Heart left ventricle (tissue), 16 donors: ENCODE data around the gene VAV1. TPM values are rescaled to one million over a fixed set of nuclear protein-coding genes. Genes with fewer than 3 reads are reported as not detected.

Experiments used
- ATAC-seq, 4 donors: fragments of 200-7000 bp; cut with Tn5 transposase; one replicate each; pipeline ENCODE4 v1.9.1; 2020 to 2022; ENCODE audit warnings: moderate library complexity in 4 of 4, mild to moderate bottlenecking in 3 of 4, moderate number of reproducible peaks in 1 of 4
- DNase-seq, 5 donors: peaks; one replicate each; pipeline ENCODE4 v3.0.0-alpha.2; 2020
- H3K27ac ChIP-seq, 12 donors: fragments of 200-600 bp; sonication (generic) in 4 of 12; one replicate each; pipeline versions ENCODE4 v1.5.0 to v1.8.0; 2016 to 2022; ENCODE audit warnings: mild to moderate bottlenecking in 2 of 12
- H3K27me3 ChIP-seq, 9 donors: fragments of 200-600 bp; sonication (generic) in 2 of 9; one replicate each; pipeline versions ENCODE4 v1.5.1 to v1.8.0; 2016 to 2022; ENCODE audit warnings: mild to moderate bottlenecking in 3 of 9
- H3K36me3 ChIP-seq, 9 donors: fragments of 200-600 bp; sonication (generic) in 2 of 9; one replicate each; pipeline versions ENCODE4 v1.5.0 to v1.8.0; 2018 to 2022; ENCODE audit warnings: mild to moderate bottlenecking in 2 of 9
- H3K4me1 ChIP-seq, 12 donors: fragments of 200-600 bp; sonication (generic) in 4 of 12; one replicate each; pipeline versions ENCODE4 v1.5.0 to v1.8.0; 2016 to 2022; ENCODE audit warnings: mild to moderate bottlenecking in 3 of 12
- H3K4me3 ChIP-seq, 12 donors: fragments of 200-600 bp; sonication (generic) in 4 of 12; one replicate each; pipeline versions ENCODE4 v1.5.0 to v1.8.0; 2017 to 2022; ENCODE audit warnings: mild to moderate bottlenecking in 9 of 12, moderate library complexity in 4 of 12
- H3K9me3 ChIP-seq, 12 donors: fragments of 200-600 bp; sonication (generic) in 4 of 12; one replicate each; pipeline versions ENCODE4 v1.5.0 to v1.8.0; 2016 to 2022; ENCODE audit warnings: mild to moderate bottlenecking in 1 of 12
- CTCF ChIP-seq, 12 donors: fragments of 200-600 bp; sonication (generic) in 4 of 12; IDR thresholded peaks; one replicate each; pipeline versions ENCODE4 v1.5.0 to v1.8.0; 2018 to 2022; ENCODE audit warnings: antibody characterized with exemption in 12 of 12, mild to moderate bottlenecking in 5 of 12
- POLR2A ChIP-seq, 2 donors: fragments of 450-650 bp; IDR thresholded peaks; one replicate each; pipeline ENCODE4 v1.6.1; 2017; ENCODE audit warnings: antibody characterized with exemption in 2 of 2, mild to moderate bottlenecking in 2 of 2, moderate library complexity in 2 of 2
- WGBS, 4 donors: extraction: QIAGEN DNeasy Blood & Tissue Kit in 2 of 4; methylation state at CpG; one replicate each; pipeline versions ENCODE4 v1.1.5 to v1.1.7; 2013 to 2018; 5-methylcytosine and 5-hydroxymethylcytosine counted together
- intact Hi-C, 10 donors: fragments of 100-400 bp; cut with DNase I; formaldehyde crosslinking; loops; one replicate each; pipeline versions ENCODE4 v1.11.1 to v1.14.2; 2022
- microRNA-seq, 4 donors: library from miRNA; unstranded; fragments of <30 nt; microRNA quantifications; one replicate each; pipeline versions ENCODE4 to v1.2.0, GENCODE V29; 2017 to 2020
- polyA plus RNA-seq, 2 donors: library from polyadenylated mRNA; stranded (reverse); fragments of 200-250 nt; gene quantifications; one replicate each; pipeline ENCODE4 v1.2.3, GENCODE V29; 2013
- total RNA-seq, 9 donors: library from RNA; depleted of rRNA in 2 of 9; stranded (reverse); fragments of >200 nt in 2 of 9; fragmentation: NEBNext Ultra II Directional in 3 of 9; extraction: Animal tissue kit (Norgen Biotek cat#: 25700) in 3 of 9; gene quantifications; one replicate each; pipeline versions ENCODE4 v1.1.0 to v1.2.4, GENCODE V29; 2016 to 2023
- donor health status: ischemic (EF 13 %, LVEDD 7.1; RV severe dilation, severe dysfunction).
- donor health status: healthy with polysubstance abuse.
- donor health status: DM: no; HTN: yes; CAD: no.
- donor health status: DM: no; HTN: no; CAD: no.
- donor health status: ischemic (EF 25% LVEDD 6.9; RV normal size, moderate dysfunction).
- donor health status: ischemic (EF 25% LVEDD 5.7; RV mildly dilated, moderate dysfunction).
- donor health status: healthy.
- donor health status: DM: yes; HTN: yes; CAD: no.
- donor health status: ischemic (EF 35%, LVEDD 5.7; RV mildly dilated, moderate dysfunction).
- donor health status: nonischemic (EF 11% LVEDD 7.7; RV severe dilation, severe dysfunction).
- donor health status: DM: yes; HTN: yes; CAD: no.
- donor health status: PGD.
- donor health status: ischemic (EF 29% LVEDD 5.4; RV normal size, mild dysfunction).
- donor health status: nonischemic (EF 23%, LVEDD 6.1; RV moderate dilation, normal function).

The VAV1 gene
- total and polyA plus RNA-seq, 11 donors, result 0.69 to 25.6 (median 1.2) TPM

GRCh38 chr19:6906559-6907060 lies 134.1 kb downstream of the VAV1 start:
- Histone ChIP-seq H3K27ac (no peak overlapping the region), H3K27me3 (no peaks in the 10 kb centered on the region), H3K36me3 (no peaks in the 10 kb centered on the region), H3K4me3 (no peak overlapping the region), H3K9me3 (peaks cover 0 to 31% (median 12%) of the 10 kb centered on the region in 12 donors), H3K4me1 (no peaks in the 10 kb centered on the region)
- intact Hi-C loops, result no loop called here
- no peak for ATAC-seq
- WGBS, 4 donors, result 5 to 73% (median 28%) methylated on average over 3 of the region's 3 CpGs
- TF ChIP-seq CTCF (IDR thresholded peaks at IDR 0.05) (no peak), POLR2A (IDR thresholded peaks at IDR 0.05) (no peak)
- no peak for DNase-seq

Small RNA genes lying within 50 kb of the gene (microRNA-seq; reads per million reads assigned to microRNA genes)
- gene MIR6791, result 0 to 0.62 (median 0.19) reads per million in 4 donors

Other genes with a start within 250 kb of the VAV1 start
- under 1 TPM in 4 of 9 donors, not detected in 5; 0.21 to 0.77 (median 0.49) TPM for gene TNFSF9, start 241.7 kb upstream of the VAV1 start, total RNA-seq
- under 1 TPM; 0.08 to 0.11 TPM for gene TNFSF9, start 241.7 kb upstream of the VAV1 start, polyA plus RNA-seq
- under 1 TPM in 3 of 9 donors, not detected in 6; 0.23 to 0.68 (median 0.37) TPM for gene CD70, start 181.6 kb upstream of the VAV1 start, total RNA-seq
- gene CD70, start 181.6 kb upstream of the VAV1 start, polyA plus RNA-seq, result not detected
- 1 to 10 TPM in 2 of 9 donors, under 1 TPM in 4, not detected in 3; 0.08 to 3.8 (median 0.28) TPM for gene TNFSF14, start 102.5 kb upstream of the VAV1 start, total RNA-seq
- gene TNFSF14, start 102.5 kb upstream of the VAV1 start, polyA plus RNA-seq, result under 1 TPM; 0.07 to 0.30 TPM
- gene C3, start 52.1 kb upstream of the VAV1 start, total RNA-seq, result 1,000 to 10,000 TPM in 1 of 9 donors, 100 to 1,000 TPM in 3, 10 to 100 TPM in 5; 31.7 to 1,888 (median 81.0) TPM
- gene C3, start 52.1 kb upstream of the VAV1 start, polyA plus RNA-seq, result 100 to 1,000 TPM in 1 of 2 donors, 10 to 100 TPM in 1; 64.9 to 136 TPM
- gene GPR108, start 35.1 kb upstream of the VAV1 start, total RNA-seq, result 10 to 100 TPM; 19.2 to 47.9 (median 27.7) TPM
- 10 to 100 TPM; 35.5 to 39.1 TPM for gene GPR108, start 35.1 kb upstream of the VAV1 start, polyA plus RNA-seq
- gene TRIP10, start 33.0 kb upstream of the VAV1 start, total RNA-seq, result 100 to 1,000 TPM in 3 of 9 donors, 10 to 100 TPM in 6; 62.5 to 135 (median 72.8) TPM
- 100 to 1,000 TPM; 110 to 172 TPM for gene TRIP10, start 33.0 kb upstream of the VAV1 start, polyA plus RNA-seq
- gene SH2D3A, start 5.3 kb upstream of the VAV1 start, total RNA-seq, result under 1 TPM in 3 of 9 donors, not detected in 6; 0.12 to 0.56 (median 0.52) TPM
- gene SH2D3A, start 5.3 kb upstream of the VAV1 start, polyA plus RNA-seq, result under 1 TPM; 0.08 to 0.25 TPM
- 1 to 10 TPM in 2 of 9 donors, under 1 TPM in 2, not detected in 5; 0.18 to 6.4 (median 0.97) TPM for gene ADGRE1, start 114.9 kb downstream of the VAV1 start, total RNA-seq
- under 1 TPM in 1 of 2 donors, not detected in 1; 0.12 TPM for gene ADGRE1, start 114.9 kb downstream of the VAV1 start, polyA plus RNA-seq
- not detected for gene MBD3L2B, start 248.7 kb downstream of the VAV1 start, total RNA-seq
- not detected for gene MBD3L2B, start 248.7 kb downstream of the VAV1 start, polyA plus RNA-seq